ENCODE data around the gene GRIK3. TPM values are rescaled to one million over a fixed set of nuclear protein-coding genes. Genes with fewer than 3 reads are reported as not detected.

GRIK3 gene
- total and polyA plus RNA-seq, 2 of the 8 experiments (the other 6 are each of a cell fraction or from before 2014, with no cell fraction given), result 2.1 to 3.4 TPM

DNA sequence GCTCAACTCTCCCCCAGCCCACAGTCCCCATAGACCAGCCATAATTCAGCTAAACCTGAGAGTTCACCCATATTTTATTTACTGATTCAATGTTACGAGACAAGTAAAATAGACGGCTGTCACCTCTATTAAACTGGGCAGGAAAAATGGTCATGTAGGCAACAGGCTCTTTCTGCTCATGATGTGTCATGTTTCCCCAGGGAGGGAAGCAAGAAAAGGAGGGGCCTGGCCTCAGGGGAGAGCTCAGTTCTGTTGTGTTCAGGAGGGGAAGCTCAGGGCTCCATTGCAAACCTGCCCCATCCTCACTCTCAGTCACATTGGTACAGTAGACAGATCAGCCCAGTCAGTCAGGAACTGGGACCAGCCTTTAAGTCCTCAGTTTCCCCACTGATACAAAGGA lies 12.8 kb downstream of the GRIK3 start:
- H2BK20ac ChIP-seq (ENCODE audit: low read length), result no peak overlapping the region
- H2BK15ac ChIP-seq (ENCODE audit: low read length), result no peak overlapping the region
- H4K20me1 ChIP-seq (replicated peaks in 1 of 2; ENCODE audit: control insufficient read depth in 1 of 2, insufficient read depth in 2 of 2, low read length in 2 of 2), result no peaks in the 10 kb centered on the region
- ChIA-PET POLR2A (ENCODE audit: partially characterized antibody) (no interaction called here), CTCF (ENCODE audit: partially characterized antibody) (interaction anchor here (1.3 to 2.1 kb wide), 2 partner anchors 14 to 18 kb away, joined by 5 to 11 read pairs; partner anchors contain the start of gene GRIK3)
- H3K23ac ChIP-seq (ENCODE audit: insufficient read length), result no peak overlapping the region
- no peak for FAIRE-seq
- H4K8ac ChIP-seq (ENCODE audit: extremely low read depth, insufficient read depth, low read length), result no peak overlapping the region
- no peak overlapping the region for H3K9ac ChIP-seq (replicated peaks in 1 of 4; ENCODE audit: extremely low read depth in 1 of 4, low read depth in 3 of 4, low read length in 3 of 4)
- H3K18ac ChIP-seq (ENCODE audit: extremely low read depth, low read length), result no peak overlapping the region
- no peaks in the 10 kb centered on the region for H3K36me3 ChIP-seq (ENCODE audit: control insufficient read depth in 2 of 4, insufficient read depth in 4 of 4, low read length in 3 of 4)
- H3K79me1 ChIP-seq (ENCODE audit: low read depth, low read length), result no peaks in the 10 kb centered on the region
- H3K9me3 ChIP-seq (ENCODE audit: insufficient read depth in 2 of 2, low read depth in 1 of 2, low read length in 1 of 2), result no peaks in the 10 kb centered on the region
- TF ChIP-seq EGR1 (IDR thresholded peaks at IDR 0.05; ENCODE audit: borderline replicate concordance, low read depth, low read length) (no peak), HDAC2 (IDR thresholded peaks at IDR 0.05; ENCODE audit: borderline replicate concordance in 1 of 2, low read depth in 2 of 2, low read length in 2 of 2) (no peak), SP4 (IDR thresholded peaks at IDR 0.05; ENCODE audit: low read length) (no peak), BRCA1 (IDR thresholded peaks at IDR 0.05; ENCODE audit: low read depth, low read length) (no peak), EZH2 (IDR thresholded peaks at IDR 0.05; ENCODE audit: low read depth, low read length, severe bottlenecking) (no peak), JUND (IDR thresholded peaks at IDR 0.05; ENCODE audit: low read length) (no peak), SP2 (IDR thresholded peaks at IDR 0.05; ENCODE audit: low read length) (no peak)
- TF ChIP-seq, protein P1, sequence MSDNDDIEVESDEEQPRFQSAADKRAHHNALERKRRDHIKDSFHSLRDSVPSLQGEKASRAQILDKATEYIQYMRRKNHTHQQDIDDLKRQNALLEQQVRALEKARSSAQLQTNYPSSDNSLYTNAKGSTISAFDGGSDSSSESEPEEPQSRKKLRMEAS (IDR thresholded peaks at IDR 0.05), result no peak
- no peak overlapping the region for H2BK12ac ChIP-seq (ENCODE audit: low read depth, low read length)
- no peak overlapping the region for H2AFZ ChIP-seq (ENCODE audit: low read length)
- no peaks in the 10 kb centered on the region for H3K27me3 ChIP-seq (replicated peaks in 1 of 4; ENCODE audit: control insufficient read depth in 3 of 4, extremely low read depth in 1 of 4, insufficient read depth in 3 of 4, low read length in 3 of 4)
- no peak overlapping the region for H4K5ac ChIP-seq (ENCODE audit: insufficient read length, low read depth, low read length)
- no peak overlapping the region for H3K56ac ChIP-seq (replicated peaks; ENCODE audit: insufficient read length, low read depth, low read length)
- H3K4me3 ChIP-seq (ENCODE audit: extremely low read depth in 1 of 4, insufficient read depth in 2 of 4, low read depth in 3 of 4, low read length in 4 of 4), result no peak overlapping the region
- H3K4ac ChIP-seq (replicated peaks; ENCODE audit: insufficient read length, low read depth, low read length), result no peak overlapping the region
- no peak overlapping the region for H4K91ac ChIP-seq (replicated peaks; ENCODE audit: insufficient read length, low read length)
- H3K23me2 ChIP-seq (ENCODE audit: low read depth, low read length), result no peaks in the 10 kb centered on the region
- H3K14ac ChIP-seq (ENCODE audit: insufficient read length), result no peak overlapping the region
- no peak for DNase-seq (ENCODE audit: low read depth in 1 of 2, low spot score in 2 of 2)
- no peaks in the 10 kb centered on the region for H3K4me1 ChIP-seq (replicated peaks in 1 of 4; ENCODE audit: control insufficient read depth in 3 of 4, insufficient read depth in 4 of 4, low read length in 3 of 4)
- no peak overlapping the region for H3K27ac ChIP-seq (ENCODE audit: low read depth, low read length)
- H3K79me2 ChIP-seq (ENCODE audit: control insufficient read depth in 1 of 2, insufficient read depth in 2 of 2, low read length in 2 of 2), result no peaks in the 10 kb centered on the region
- no peak overlapping the region for H2BK120ac ChIP-seq (replicated peaks; ENCODE audit: low read depth, low read length)
- no peak overlapping the region for H2AK5ac ChIP-seq (ENCODE audit: low read depth, low read length)
- WGBS, 2 experiments (ENCODE audit: extremely low coverage in 1 of 2, insufficient coverage in 1 of 2, insufficient read length in 1 of 2, insufficient replicate concordance in 2 of 2, low coverage in 1 of 2, low lambda C conversion rate in 2 of 2, missing lambda C conversion rate in 1 of 2), result 83% methylated on average over 2 of the region's 2 CpGs; no CpG with 5 or more reads in 1 of the 2 experiments
- no peak overlapping the region for H3K4me2 ChIP-seq (ENCODE audit: insufficient read depth in 1 of 2, low read depth in 2 of 2, low read length in 2 of 2)
- H2BK5ac ChIP-seq (ENCODE audit: low read depth, low read length), result no peak overlapping the region
